NCI-H2227 treated with DMSO at 0.1 percent for 48 hours (cell line): ENCODE data around the gene STK38L.
A peak's percentile ranks its signal among the peaks of the same experiment; 100 is the strongest.

Source experiments
- DNase-seq: peaks from one replicate; lab custom pipeline; 2025; lab: John Stamatoyannopoulos, UW

The STK38L gene

DNA sequence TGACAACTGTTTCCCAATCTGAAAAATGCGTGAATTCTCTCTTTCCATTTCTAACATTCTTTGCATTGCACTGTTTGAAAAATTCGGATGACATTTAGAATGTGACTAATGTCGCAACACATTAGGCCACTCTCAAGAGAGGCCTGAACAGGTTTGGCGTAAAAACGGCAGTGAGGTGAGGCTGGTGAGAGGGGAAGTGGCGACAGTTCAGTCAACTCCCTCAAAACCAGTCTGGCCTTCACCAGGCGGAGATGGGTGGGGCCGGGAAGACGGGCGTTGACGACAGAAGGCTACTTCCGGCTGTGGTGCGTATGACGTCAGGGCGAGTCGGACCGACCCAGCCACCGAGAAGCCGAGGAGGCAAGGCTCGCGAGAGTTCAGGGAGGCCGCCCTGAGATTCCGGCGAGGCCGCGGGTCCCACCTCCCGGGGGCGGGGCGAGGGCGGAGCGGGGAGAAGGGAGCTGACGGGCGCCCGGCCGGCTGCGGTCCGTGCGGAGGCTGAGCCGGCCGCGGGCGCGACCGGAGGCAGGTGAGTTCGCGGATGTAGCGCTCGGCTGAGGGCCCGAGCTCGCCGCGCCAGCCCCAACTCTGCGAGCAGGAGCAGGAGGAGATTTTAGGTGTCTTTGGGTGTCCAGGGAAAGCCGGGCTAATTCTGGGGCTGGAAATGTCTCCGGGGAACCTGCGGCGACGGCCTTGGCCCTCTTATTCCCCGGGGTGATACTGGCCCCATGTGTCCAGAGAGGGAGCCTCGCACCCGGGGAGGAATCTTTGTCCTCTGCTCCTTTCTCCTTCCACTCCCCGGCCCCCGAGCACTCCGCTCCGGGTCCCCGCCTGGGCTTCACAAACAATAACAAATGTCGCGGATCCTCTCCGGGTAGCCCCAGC, at the start of gene STK38L:
Gene STK38L, plus strand, starts transcription at position 483 of the 885 bp plus-strand sequence. CDS start 53,435 bp downstream, outside the sequence.
- peak; percentile 88 for DNase-seq

DNA sequence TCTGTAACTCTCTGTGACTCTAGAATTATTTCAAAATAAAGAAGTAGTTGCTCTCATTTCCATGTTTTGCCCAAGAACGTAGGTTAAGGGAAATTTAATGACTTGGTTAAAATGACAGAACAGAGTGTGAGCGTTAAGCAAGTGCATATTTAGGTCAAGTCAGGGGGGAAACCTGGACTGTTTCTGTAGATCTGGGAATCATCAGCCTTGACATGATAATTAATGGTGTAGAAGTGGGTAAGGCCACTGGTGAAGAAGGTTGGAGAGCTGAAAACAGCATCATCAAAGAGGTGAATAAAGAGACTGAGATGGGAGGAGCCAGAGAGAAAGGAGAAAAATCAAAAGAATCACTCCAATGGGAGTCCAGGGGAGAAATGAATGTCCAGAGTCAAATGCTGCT, 49.4 kb upstream of the STK38L start:
- DNase-seq, result peak; percentile 4

DNA sequence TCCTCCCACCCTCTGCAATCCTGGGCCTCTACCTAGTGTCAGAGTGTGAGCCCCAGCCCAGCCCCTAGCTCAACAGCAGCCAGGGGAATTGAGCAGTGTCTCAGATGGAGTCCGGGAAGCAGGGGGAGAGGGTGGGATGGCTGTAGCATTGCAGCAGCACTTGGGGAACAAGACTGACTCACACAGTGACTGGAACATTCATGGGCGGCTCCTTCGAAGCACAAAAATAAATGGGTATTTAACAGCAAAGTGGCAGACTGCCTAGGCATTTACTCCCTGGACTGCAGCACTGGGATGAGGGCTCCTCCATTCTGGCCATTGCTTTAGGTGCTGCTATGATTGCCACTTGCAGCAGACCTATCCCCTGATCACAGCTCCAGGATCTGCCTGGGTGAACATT, 46.0 kb upstream of the STK38L start:
- no peak for DNase-seq

DNA sequence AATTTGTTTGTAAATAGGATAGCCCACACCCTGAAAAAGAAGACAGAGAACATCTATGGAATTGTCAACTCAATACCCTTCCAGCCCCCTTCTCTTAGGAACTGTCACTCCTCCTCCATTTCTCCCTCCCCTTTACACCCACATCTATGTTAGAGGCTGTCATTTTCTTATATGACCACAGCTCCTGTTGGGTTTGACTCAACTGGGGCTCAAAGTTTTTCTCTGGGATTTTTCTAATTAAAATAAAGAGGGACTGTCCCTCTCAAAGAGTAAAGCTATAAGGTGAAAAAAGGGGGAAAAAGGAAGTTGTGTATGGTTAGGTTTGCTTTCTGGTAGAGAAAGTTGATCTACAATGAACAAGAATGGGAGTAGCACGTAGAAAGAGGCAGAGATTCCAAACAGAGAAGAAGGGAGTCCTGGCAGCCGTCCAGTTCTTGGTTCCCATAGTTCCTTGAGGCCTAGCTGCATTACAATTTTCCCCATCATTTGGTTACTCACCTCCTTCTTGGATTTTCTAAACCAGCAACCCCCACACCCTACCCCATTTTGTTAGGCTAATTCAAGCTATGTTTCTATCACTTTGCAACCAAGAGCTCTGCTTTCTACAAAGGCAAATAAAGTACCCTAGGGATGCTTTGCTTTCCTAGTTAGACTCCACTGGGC, 44.3 kb upstream of the STK38L start:
- no peak for DNase-seq

DNA sequence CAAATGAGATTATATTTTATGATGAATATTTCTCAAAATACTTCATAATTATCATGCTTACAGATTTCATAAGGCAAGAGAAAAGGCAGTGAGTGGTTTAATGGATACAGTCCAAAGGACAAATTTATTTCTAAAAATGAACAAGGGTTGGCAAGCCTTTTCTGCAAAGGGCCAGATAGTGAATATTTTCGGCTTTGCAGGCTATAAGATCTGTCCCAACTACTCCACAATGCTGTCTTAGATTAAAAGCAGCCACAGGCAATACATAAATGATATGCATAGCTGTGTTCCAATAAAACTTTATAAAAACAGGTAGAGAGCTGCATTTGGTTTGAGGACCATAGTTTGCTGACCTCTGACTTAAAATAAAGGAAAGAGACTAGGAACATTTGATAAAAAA, 42.9 kb upstream of the STK38L start:
- DNase-seq, result no peak

DNA sequence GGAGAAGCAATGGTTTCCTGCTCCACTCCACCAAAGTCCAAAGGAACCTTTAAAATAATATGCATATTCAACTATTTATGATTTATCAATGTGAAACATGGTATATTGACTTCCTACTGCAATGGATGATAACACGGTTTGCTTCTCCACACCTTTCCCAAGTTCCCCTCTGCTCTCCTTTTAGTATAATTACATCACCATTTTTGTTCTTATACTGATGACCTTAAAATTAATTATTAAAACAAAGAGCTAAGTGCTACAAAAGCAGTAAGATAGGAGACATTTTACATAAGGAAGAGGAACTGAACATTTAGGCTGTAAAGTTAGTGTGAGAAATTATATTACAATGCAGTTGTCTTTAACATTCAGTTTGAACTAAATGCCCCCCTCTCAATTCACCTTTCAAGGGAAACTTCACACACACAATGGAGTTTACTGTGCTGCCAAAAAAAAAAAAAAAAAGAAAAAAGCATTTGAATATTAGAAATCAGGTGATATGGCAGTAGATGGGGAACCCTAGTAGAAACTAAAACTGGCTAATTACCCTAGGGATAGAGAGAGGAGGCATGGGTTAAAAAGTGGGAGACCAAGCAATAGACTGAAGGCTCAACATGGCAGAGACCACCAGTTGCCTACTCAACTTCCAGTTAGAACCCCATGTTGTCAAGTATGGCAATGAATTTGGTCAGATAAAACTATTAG, 37.1 kb upstream of the STK38L start:
- DNase-seq, result no peak

DNA sequence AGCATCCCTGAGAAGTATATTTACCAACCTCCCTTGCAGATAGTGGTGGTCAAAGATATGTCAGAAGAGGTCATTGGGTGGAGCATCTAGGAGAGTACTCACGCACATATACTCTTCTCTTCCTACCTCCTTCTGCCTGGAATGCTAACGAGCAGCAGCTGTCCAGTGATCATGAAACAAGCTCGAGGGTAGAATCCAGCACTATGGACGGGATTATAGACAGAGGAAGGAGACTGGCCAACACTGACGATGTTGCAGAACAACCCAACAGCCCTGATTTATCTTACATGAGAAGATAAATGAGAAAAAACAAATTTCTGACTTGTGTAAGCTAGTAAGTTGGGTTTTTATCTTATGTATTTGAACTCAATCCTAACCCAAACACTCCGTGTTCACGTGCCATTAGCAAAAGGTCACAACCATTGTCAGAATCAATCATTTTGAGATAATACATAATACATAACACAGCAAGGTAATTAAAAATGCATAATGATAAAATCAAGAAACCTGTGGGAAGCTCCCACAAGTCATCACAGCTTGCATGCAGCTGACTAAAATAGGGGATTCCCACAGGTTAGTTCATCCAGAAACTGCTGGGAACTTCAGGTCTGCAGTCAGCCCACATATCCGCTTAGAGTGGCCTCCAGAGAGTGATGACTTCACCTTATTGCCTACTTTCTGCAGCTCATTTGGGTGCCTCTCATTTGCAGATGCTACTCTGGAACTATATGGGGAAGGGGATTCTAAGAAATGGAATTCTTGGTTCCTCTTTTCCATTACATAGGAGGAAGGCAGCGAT, 36.3 kb upstream of the STK38L start:
- DNase-seq, result no peak

DNA sequence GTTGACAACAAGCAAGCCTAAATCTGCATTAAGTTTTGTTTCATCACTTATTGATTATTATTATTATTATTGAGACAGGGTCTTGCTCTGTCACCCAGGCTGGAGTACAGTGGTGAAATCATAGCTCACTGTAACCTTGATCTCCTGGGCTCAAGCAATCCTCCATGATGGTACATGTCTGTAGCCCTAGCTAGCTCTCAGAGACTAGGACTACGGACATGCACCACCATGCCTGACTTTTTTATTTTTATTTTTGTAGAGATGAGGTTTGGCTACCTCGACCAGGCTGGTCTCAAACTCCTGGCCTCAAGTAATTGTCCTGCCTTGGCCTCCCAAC, 35.7 kb upstream of the STK38L start:
- DNase-seq, result no peak

DNA sequence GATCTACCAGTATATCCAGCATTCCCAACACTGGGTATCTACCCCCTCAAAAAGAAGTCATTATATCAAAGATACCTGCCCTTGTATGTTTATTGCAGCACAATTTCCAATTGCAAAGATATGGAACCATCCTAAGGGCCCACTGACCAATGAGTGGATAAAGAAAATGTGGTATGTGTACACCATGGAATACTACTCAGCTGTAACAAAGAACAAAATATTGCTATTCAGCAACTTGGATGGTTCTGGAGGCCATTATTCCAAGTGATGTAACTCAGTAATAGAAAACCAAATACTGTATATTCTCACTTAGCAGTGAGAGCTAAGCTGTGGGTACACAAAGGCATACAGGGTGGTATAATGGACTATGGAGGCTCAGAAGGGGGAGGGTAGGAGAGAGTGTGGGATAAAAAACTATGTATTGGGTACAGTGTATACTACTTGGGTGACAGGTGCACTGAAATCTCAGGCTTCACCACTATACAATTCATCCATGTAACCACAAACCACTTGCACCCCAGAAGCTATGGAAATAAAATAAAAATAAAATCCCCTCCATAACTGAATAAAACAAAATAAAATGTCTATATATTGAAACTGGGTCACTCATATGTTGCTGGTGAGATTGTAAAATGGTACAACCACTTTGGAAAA, 34.7 kb upstream of the STK38L start:
- no peak for DNase-seq

DNA sequence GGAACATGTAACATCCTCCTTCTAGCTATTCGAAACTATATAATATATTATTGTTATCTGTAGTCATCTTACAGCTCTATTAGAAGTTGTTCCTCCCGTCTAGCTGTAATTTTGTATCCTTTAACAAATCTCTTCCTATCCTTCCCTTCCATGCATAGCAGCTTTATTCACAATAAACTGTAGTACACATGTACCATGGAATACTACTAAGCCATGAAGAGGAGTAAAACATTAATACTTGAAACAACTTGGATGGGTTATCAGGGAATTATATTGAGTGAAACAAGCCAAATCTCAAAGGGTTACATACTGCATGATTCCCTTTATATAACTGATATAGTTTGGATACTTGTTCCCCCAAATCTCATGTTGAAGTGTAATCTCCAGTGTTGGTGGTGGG, 33.9 kb upstream of the STK38L start:
- no peak for DNase-seq

DNA sequence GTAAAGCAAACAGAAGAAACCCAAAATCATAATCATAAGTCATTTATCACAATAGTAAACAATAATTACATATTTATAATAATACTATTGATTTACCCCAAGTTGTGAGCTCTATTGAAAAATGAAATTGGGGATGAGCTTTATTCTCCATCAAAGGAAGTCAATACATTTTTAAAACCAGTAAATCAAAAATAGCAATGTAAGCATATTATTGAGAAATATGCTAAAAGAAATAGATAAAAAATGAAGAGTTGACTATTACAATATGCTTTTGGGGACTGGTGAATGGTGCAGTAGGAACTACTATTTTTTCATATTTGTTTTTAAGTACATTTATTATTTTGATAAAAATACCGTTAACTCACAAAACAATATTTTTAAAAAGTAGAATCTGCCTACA, 31.2 kb upstream of the STK38L start:
- DNase-seq, result no peak

DNA sequence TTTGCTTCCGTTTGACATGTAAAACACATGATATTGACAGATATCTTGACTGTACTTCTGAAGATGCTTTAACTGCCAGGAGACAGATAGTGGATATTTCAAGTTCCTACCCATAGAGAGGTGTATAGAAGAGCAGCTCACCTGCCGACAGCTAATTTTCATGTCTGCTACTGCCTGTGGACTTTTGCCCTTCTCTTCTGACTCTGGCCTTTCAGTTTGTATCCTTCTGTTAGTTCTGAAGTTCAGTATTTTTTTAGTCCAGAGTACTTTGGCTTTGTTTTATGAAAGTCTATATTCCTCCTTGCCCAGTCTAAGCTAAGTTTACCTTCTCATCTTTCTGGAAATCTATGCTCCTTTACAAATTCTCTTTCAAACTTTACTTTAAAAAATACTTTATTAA, 30.8 kb upstream of the STK38L start:
- DNase-seq, result no peak

DNA sequence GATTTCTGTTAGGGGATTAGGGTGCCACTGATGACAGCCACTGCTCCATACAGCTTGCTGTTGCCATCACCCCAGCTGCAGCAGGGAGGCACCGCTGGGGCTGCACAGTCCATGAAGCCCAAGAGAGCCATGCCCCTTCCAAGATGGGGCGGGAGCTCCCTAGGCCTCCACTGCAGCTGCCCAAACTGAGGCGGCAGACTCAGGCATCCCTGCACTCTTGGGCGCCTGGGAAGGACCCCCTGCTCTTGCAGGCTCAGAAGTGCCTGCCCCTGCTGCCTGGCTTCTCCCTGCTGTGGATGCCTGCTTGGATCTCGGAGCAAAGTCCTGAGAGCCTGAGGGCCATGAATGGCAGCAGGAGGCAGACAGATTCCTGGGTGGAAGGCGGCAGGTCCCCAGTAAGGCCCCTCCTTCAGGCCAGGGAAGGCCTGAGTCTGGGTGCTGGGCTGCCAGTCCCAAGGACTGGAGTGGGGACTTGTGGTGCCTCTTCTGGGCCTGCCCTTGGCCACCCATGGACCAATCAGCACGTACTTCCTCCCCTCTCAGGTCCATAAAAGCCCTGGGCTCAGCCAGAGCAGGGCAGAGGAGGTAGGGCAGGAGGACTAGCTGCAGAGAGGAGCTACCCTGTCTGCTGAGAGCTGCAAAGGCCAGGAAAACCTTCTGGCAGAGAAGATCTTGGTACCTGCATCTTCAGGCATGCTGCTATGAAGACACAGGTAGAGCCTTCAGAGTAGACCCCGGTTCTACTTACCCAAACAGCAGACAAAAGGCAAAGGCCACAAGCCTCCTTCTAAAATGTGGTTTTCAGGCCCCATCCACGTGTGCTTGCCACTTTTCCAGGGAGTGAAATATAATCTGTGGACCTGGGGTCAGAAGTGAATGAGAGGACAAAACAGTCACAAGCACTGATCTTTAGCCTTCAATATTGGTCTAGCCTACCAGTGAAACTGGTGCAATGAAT, 30.0 kb upstream of the STK38L start:
- no peak for DNase-seq

DNA sequence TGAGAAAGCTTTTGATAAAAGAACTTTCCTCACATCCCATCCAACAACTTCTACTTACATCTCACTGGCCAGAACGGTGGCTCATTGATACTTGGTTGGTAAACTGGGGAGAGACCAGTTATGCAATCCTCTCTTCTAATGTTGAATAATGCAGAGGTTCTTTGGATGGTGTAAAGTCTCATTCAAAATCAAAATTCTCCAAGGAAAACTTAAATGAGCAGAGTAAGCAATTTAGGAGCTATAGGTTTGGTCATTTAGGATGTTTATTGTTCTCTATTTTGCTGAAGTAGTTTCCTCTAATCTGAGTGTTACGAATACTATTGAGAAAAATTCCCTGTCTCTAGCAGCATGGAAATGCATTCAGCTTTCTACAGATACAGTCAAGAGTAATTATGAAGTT, 26.5 kb upstream of the STK38L start:
- no peak for DNase-seq

DNA sequence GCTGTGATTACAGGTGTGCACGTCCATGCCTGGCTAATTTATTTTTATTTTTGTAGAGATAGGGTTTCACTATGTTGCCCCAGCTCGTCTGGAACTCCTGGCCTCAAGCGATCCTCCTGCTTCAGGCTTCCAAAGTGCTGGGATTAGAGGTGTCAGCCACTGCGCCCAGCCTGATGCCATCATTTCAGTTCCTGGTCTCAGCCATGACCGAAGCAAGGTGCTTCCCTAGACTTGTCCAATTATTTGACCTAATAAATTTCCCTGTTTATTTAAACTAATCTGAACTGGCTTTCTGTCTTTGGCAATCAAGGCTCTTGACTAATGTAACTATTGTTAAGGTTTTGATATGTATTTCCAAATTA, 24.4 kb upstream of the STK38L start:
- DNase-seq, result no peak

DNA sequence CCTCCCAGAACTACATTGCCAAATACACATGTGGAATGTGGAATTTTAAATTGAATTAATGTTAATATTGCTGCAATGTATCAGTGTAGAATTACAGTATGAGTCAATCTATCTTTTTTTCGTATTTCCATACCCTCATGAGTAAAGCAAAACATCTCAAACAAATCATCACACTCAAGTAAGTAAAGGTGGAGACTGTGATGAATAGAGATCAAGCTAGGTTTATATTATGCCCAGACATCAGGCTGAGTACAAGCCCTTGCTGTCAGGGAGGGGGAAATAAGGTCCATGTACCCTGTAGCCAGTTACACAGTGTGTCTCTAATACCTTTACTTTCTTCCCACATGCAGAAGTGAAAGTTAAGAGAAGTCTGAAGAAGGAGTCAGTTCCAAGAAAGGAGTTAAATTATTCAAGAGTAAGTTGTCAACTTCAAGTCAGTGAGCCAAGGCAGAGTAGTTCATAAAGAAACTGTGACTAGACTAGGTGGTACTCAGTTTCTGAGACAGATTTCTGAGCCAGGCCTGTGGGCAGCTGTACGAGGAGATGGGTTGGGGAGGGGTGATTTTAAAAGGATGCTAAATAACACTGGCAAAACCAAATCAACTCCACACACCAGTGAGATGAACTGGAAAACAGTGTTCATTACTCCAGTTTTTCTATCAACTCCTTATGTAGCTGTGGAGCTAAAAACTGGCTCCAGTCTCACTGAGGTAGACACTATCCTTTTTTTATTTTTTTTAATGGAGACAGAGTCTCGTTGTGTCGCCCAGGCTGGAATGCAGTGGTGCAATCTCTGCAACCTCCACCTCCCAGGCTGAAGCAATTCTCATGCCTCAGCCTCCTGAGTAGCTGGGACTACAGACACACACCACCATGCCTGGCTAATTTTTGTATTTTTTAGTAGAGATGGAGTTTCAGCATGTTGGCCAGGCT, 23.8 kb upstream of the STK38L start:
- DNase-seq, result no peak

DNA sequence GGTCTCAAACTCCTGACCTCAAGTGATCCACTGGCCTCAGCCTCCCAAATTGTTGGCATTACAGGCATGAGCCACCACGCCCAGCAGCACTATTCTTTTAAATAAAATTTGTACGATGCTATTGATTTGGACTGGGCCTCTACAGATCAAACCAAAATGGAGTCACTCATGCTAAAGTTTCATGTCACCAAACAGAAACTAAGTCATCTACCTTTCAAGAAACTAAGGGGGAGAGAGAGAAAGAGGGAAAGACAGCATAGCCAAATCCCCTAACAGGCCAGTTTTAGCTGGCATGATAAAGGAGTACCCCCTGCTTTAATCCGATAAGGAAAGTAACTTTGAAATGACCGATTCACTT, 23.1 kb upstream of the STK38L start:
- no peak for DNase-seq

DNA sequence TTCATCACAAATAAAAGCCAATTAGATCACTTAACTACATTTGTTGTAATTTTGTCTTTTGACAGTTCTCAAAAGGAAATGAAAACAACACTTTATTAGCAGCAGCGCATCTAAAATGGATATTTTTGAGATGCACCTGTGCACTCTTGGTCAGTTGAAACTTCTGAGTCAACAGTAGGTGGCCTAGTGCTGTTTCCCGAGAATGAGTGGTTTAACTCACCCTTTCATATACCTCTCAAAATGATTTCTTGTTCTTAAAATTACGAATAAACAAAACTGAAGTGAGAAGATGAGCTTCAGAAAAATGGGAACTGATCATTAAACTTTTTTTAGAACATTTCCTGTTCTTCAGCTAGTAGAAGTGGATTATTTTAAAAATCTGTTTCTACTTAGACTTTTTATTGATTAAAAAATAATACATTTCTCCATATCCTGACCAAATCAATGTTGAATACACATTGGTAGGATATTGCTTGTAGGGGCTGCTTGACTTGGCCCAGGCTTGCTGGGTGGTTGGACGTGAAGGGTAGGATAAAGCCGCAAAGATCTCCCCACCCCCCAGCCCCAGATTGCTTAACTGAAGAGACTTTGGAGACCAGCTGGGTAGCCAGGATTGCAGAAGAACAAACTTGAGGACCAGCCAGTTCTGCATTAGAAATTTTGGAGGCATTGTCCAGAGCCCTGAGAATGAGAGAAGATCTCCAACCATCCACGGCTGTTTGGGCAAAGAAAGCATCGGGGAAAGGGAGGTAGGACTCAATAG, 22.3 kb upstream of the STK38L start:
- no peak for DNase-seq

DNA sequence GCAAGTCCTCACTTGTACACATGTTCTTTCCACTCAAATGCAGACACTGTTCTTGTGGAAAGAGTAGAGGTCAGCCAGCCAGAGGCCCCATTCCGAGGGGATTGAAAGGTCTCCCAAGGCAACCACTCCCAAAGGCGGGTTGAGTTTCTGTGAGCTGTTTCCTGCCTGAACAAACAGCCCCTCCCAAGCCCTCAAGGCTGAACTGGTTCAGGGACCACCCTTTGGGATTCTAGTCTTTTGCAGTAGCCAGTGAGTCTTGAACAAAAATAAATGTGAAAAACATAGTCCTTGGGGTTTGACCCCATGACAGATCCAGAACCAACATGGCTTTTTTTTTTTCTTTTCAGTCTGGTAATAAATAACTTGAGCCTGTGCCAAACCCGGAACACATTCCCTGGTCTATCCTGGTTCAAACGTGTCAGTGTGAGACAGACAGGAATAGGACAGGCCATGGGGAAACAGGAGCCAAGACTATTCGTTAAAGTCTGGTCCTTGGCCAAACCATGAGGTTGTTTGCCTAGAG, 17.6 kb upstream of the STK38L start:
- no peak for DNase-seq
